Peyer's patch (tissue), 4 donors: ENCODE data around the gene ACIN1. TPM values are rescaled to one million over a fixed set of nuclear protein-coding genes. Genes with fewer than 3 reads are reported as not detected.

Experiments used
- DNase-seq, 3 donors: peaks; one replicate each; pipeline ENCODE4 v3.0.0-alpha.2; 2017 to 2019
- H3K27ac ChIP-seq, 4 donors: fragments of 200-600 bp; sonication (generic); one replicate each; pipeline ENCODE4 v1.5.1; 2016 to 2019
- H3K27me3 ChIP-seq, 2 donors: fragments of 200-600 bp; sonication (generic); one replicate each; pipeline ENCODE4 v1.5.1; 2019
- H3K36me3 ChIP-seq, 3 donors: fragments of 200-600 bp; sonication (generic); one replicate each; pipeline ENCODE4 v1.5.1; 2016 to 2019
- H3K4me1 ChIP-seq, 4 donors: fragments of 200-600 bp; sonication (generic); one replicate each; pipeline ENCODE4 v1.5.1; 2016 to 2019
- H3K4me3 ChIP-seq, 4 donors: fragments of 200-600 bp; sonication (generic); 1 replicate in 3 of 4; 2 replicates in 1 of 4; pipeline ENCODE4 v1.5.1; 2016 to 2019; ENCODE audit warnings: mild to moderate bottlenecking in 1 of 4
- H3K9me3 ChIP-seq, 4 donors: fragments of 200-600 bp; sonication (generic); one replicate each; pipeline ENCODE4 v1.5.1; 2016 to 2019; ENCODE audit warnings: mild to moderate bottlenecking in 1 of 4
- CTCF ChIP-seq, 6 experiments: fragments of 450-650 bp in 4 of 6; fragments of 200-600 bp in 2 of 6; sonication (generic) in 1 of 6; IDR thresholded peaks; one replicate each; pipeline ENCODE4 v1.5.1; 2017 to 2019; ENCODE audit warnings: antibody characterized with exemption in 6 of 6, mild to moderate bottlenecking in 3 of 6, moderate library complexity in 1 of 6
- POLR2A ChIP-seq, 2 donors: fragments of 450-650 bp; IDR thresholded peaks; one replicate each; pipeline ENCODE4 v1.5.1; 2017; ENCODE audit warnings: antibody characterized with exemption in 2 of 2, mild to moderate bottlenecking in 2 of 2, moderate library complexity in 2 of 2
- total RNA-seq, 4 donors: library from RNA; depleted of rRNA; stranded (reverse); fragments of >200 nt; gene quantifications; one replicate each; pipeline ENCODE4 v1.1.0, GENCODE V29; 2016

The ACIN1 gene
- total RNA-seq, 4 donors from 2014 or later: 130 to 281 (median 238) TPM

- Histone ChIP-seq H3K27me3 (no peaks in the 10 kb centered on the region), H3K36me3 (peaks cover 0 to 16% (median 0%) of the 10 kb centered on the region in 3 donors), H3K4me3 (no peak overlapping the region), H3K9me3 (no peaks in the 10 kb centered on the region), H3K27ac (peak overlapping the region in 1 of 4 donors; percentile 3), H3K4me1 (no peaks in the 10 kb centered on the region)
- TF ChIP-seq POLR2A (IDR thresholded peaks at IDR 0.05) (no peak), CTCF (IDR thresholded peaks at IDR 0.05) (no peak)
- DNase-seq: no peak
These were observed 45.4 kb upstream of the ACIN1 start for GRCh38 chr14:23140371-23140770.

- Histone ChIP-seq H3K27me3 (no peaks in the 10 kb centered on the region), H3K36me3 (peaks cover 0 to 16% (median 0%) of the 10 kb centered on the region in 3 donors), H3K27ac (no peak overlapping the region), H3K9me3 (no peaks in the 10 kb centered on the region), H3K4me1 (no peaks in the 10 kb centered on the region), H3K4me3 (no peak overlapping the region)
- DNase-seq: no peak
- TF ChIP-seq CTCF (IDR thresholded peaks at IDR 0.05) (no peak), POLR2A (IDR thresholded peaks at IDR 0.05) (no peak)
These were observed 44.9 kb upstream of the ACIN1 start for GRCh38 chr14:23139874-23140273.

- no peaks in the 10 kb centered on the region for H3K27me3 ChIP-seq
- H3K36me3 ChIP-seq: peaks cover 0 to 16% (median 0%) of the 10 kb centered on the region in 3 donors
- H3K27ac ChIP-seq: no peak overlapping the region
- H3K4me1 ChIP-seq: no peaks in the 10 kb centered on the region
- DNase-seq: no peak
- no peak overlapping the region for H3K4me3 ChIP-seq
- TF ChIP-seq CTCF (IDR thresholded peaks at IDR 0.05) (no peak), POLR2A (IDR thresholded peaks at IDR 0.05) (no peak)
- no peaks in the 10 kb centered on the region for H3K9me3 ChIP-seq
These were observed 43.0 kb upstream of the ACIN1 start for GRCh38 chr14:23137813-23138535.

GRCh38 chr14:23137192-23137812 is 42.4 kb upstream of the ACIN1 start:
- no peak for TF ChIP-seq POLR2A (IDR thresholded peaks at IDR 0.05)
- TF ChIP-seq CTCF (IDR thresholded peaks at IDR 0.05): no peak
- Histone ChIP-seq H3K4me3 (no peak overlapping the region), H3K27me3 (no peaks in the 10 kb centered on the region), H3K4me1 (no peaks in the 10 kb centered on the region), H3K27ac (no peak overlapping the region), H3K36me3 (peaks cover 0 to 16% (median 0%) of the 10 kb centered on the region in 3 donors), H3K9me3 (no peaks in the 10 kb centered on the region)
- DNase-seq: no peak

- DNase-seq: no peak
- TF ChIP-seq POLR2A (IDR thresholded peaks at IDR 0.05): no peak
- TF ChIP-seq CTCF (IDR thresholded peaks at IDR 0.05): no peak
- Histone ChIP-seq H3K27ac (no peak overlapping the region), H3K36me3 (peaks cover 0 to 16% (median 0%) of the 10 kb centered on the region in 3 donors), H3K4me3 (no peak overlapping the region), H3K4me1 (no peaks in the 10 kb centered on the region), H3K27me3 (no peaks in the 10 kb centered on the region), H3K9me3 (no peaks in the 10 kb centered on the region)
These were observed 41.7 kb upstream of the ACIN1 start for GRCh38 chr14:23136566-23137133.
